OCI-LY3 (cell line): Measurements from ENCODE around the gene BSX.

ENCODE experiments used
- EZH2phosphoT487 ChIP-seq: fragments of 200-600 bp; shearing (Covaris generic); IDR thresholded peaks from 2 replicates; pipeline ENCODE4 v1.6.1; 2018; ENCODE audit warnings: antibody characterized with exemption, mixed run types, low read depth
- TF ChIP-seq, protein P1 (sequence below): fragments of 200-600, 300-600 bp; sonication (generic); IDR thresholded peaks from 2 replicates; pipeline ENCODE4 v1.5.1; 2014; ENCODE audit warnings: antibody characterized with exemption, low read length, low read depth

DNA sequence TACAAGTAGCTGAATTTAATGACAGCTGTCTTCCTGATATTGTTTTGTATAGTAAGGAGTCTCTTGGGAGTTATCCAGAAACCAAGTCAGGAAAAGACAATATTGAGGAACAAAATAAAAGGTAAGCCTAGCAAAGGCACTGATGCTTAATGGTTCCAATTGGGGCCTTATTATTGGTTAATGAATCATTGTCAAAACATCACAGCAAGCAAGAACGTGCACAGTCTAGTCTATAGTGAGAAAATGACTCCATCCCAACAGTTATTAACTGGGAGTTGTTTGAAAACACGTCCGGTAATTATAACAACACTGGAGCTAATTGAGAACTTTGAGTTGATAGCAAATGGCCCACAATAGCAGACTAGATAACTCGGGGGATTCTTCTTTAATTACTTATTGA lies 17.7 kb downstream of the BSX start:
- TF ChIP-seq EZH2phosphoT487 = no peak
- TF ChIP-seq, protein P1, sequence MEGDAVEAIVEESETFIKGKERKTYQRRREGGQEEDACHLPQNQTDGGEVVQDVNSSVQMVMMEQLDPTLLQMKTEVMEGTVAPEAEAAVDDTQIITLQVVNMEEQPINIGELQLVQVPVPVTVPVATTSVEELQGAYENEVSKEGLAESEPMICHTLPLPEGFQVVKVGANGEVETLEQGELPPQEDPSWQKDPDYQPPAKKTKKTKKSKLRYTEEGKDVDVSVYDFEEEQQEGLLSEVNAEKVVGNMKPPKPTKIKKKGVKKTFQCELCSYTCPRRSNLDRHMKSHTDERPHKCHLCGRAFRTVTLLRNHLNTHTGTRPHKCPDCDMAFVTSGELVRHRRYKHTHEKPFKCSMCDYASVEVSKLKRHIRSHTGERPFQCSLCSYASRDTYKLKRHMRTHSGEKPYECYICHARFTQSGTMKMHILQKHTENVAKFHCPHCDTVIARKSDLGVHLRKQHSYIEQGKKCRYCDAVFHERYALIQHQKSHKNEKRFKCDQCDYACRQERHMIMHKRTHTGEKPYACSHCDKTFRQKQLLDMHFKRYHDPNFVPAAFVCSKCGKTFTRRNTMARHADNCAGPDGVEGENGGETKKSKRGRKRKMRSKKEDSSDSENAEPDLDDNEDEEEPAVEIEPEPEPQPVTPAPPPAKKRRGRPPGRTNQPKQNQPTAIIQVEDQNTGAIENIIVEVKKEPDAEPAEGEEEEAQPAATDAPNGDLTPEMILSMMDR = no peak
